GM12878 (cell line): ENCODE results near the gene C19orf38. TPM values are rescaled to one million over a fixed set of nuclear protein-coding genes. Genes with fewer than 3 reads are reported as not detected.

Source experiments
- BMI1 ChIP-seq: fragments of 450-650 bp; IDR thresholded peaks from 2 replicates; pipeline ENCODE4 v1.6.1; 2016; ENCODE audit warnings: mild to moderate bottlenecking, moderate library complexity, borderline replicate concordance
- CBX3 ChIP-seq: fragments of 200-600 bp; sonication (generic); IDR thresholded peaks from 2 replicates; pipeline ENCODE4 v1.6.1; 2016; ENCODE audit warnings: low read depth, borderline replicate concordance
- CHD2 ChIP-seq: IDR thresholded peaks from 2 replicates; pipeline ENCODE4 v1.6.1; 2011; ENCODE audit warnings: low read depth, low read length, improper control_type of control experiment, borderline replicate concordance
- DPF2 ChIP-seq: fragments of 450-650 bp; IDR thresholded peaks from 2 replicates; pipeline ENCODE4 v1.6.1; 2017; ENCODE audit warnings: mild to moderate bottlenecking
- FOXK2 ChIP-seq: fragments of 450-650 bp; IDR thresholded peaks from 2 replicates; pipeline ENCODE4 v1.6.1; 2017; ENCODE audit warnings: mild to moderate bottlenecking, moderate library complexity
- GATAD2B ChIP-seq: fragments of 450-650 bp; conservative IDR thresholded peaks from 2 replicates; pipeline ENCODE4 v1.6.1; 2017; ENCODE audit warnings: low read depth, mild to moderate bottlenecking, moderate library complexity
- HDGF ChIP-seq: fragments of 450-650 bp; IDR thresholded peaks from 2 replicates; pipeline ENCODE4 v1.6.1; 2016; ENCODE audit warnings: antibody characterized with exemption
- IKZF2 ChIP-seq, 2 experiments: fragments of 450-650 bp; IDR thresholded peaks; 2 replicates each; pipeline ENCODE4 v1.6.1; 2017; ENCODE audit warnings: mild to moderate bottlenecking in 2 of 2, moderate library complexity in 2 of 2
- MEF2B ChIP-seq: fragments of 450-650 bp; IDR thresholded peaks from 2 replicates; pipeline ENCODE4 v1.6.1; 2018; ENCODE audit warnings: mild to moderate bottlenecking, moderate library complexity; ENCODE audit not compliant: partially characterized antibody, poor library complexity, severe bottlenecking
- MYB ChIP-seq: fragments of 150-350 bp; IDR thresholded peaks from 2 replicates; pipeline ENCODE4 v1.6.1; 2014; ENCODE audit warnings: mild to moderate bottlenecking, low read depth, low read length, borderline replicate concordance
- POLR2AphosphoS2 ChIP-seq: IDR thresholded peaks from 2 replicates; pipeline ENCODE4 v1.6.1; 2011; ENCODE audit warnings: low read depth, mild to moderate bottlenecking, low read length, improper control_type of control experiment, moderate library complexity
- RBBP5 ChIP-seq: fragments of 200-600 bp; sonication (generic); conservative IDR thresholded peaks from 2 replicates; pipeline ENCODE4 v1.6.1; 2016
- SMAD1 ChIP-seq: fragments of 450-650 bp; IDR thresholded peaks from 2 replicates; pipeline ENCODE4 v1.6.1; 2018; ENCODE audit warnings: mild to moderate bottlenecking, low read depth; ENCODE audit not compliant: partially characterized antibody
- TBL1XR1 ChIP-seq: IDR thresholded peaks from 2 replicates; pipeline ENCODE4 v1.6.1; 2012; ENCODE audit warnings: low read depth, low read length, improper control_type of control experiment
- TCF12 ChIP-seq: IDR thresholded peaks from 2 replicates; pipeline ENCODE4 v1.6.1; 2011; ENCODE audit warnings: low read depth, mild to moderate bottlenecking, low read length
- ZBED1 ChIP-seq: IDR thresholded peaks from 2 replicates; pipeline ENCODE4 v1.6.1; 2016; ENCODE audit warnings: borderline replicate concordance
- ZNF24 ChIP-seq: fragments of 450-650 bp; IDR thresholded peaks from 2 replicates; pipeline ENCODE4 v1.6.1; 2017; ENCODE audit warnings: antibody characterized with exemption, mild to moderate bottlenecking
- polyA plus RNA-seq, 11 experiments: library from polyadenylated mRNA; depleted of rRNA in 4 of 11; unstranded in 6 of 11; stranded (reverse) in 5 of 11; fragments of >200 nt; fragmentation: Nextera tagmentation in 4 of 11; fragmentation: Illumina TruSeq in 1 of 11; extraction: Ambion mirVana in 4 of 11; extraction: Trizol in 1 of 11; gene quantifications; 1 replicate in 1 of 11; 2 replicates in 10 of 11; pipeline versions ENCODE4 v1.2.1 to v1.2.3, GENCODE V29; 2011 to 2016; ENCODE audit warnings: inconsistent platforms in 2 of 11, missing spikeins in 2 of 11, low read depth in 1 of 11
- total RNA-seq, 4 experiments: library from RNA; depleted of rRNA in 3 of 4; stranded (reverse); fragments of >200 nt in 3 of 4; fragmentation: Illumina TruSeq in 1 of 4; extraction: Trizol in 1 of 4; gene quantifications; 2 replicates each; pipeline versions ENCODE4 v1.2.1 to v1.2.3, GENCODE V29; 2013 to 2021
- TF ChIP-seq, protein P1 (sequence below): IDR thresholded peaks from 2 replicates; pipeline ENCODE4 v1.6.1; 2012; ENCODE audit warnings: low read depth, low read length, improper control_type of control experiment
- TF ChIP-seq, protein P2 (sequence below): IDR thresholded peaks from 2 replicates; pipeline ENCODE4 v1.6.1; 2012; ENCODE audit warnings: low read depth, low read length, improper control_type of control experiment
- TF ChIP-seq, protein P3 (sequence below): IDR thresholded peaks from 2 replicates; pipeline ENCODE4 v1.6.1; 2011; ENCODE audit warnings: borderline replicate concordance, low read depth, mild to moderate bottlenecking, moderate library complexity, low read length; ENCODE audit not compliant: insufficient read depth, poor library complexity, severe bottlenecking
- TF ChIP-seq, protein P4 (sequence below): fragments of 150-350 bp; IDR thresholded peaks from 2 replicates; pipeline ENCODE4 v1.6.1; 2016; ENCODE audit warnings: low read depth, low read length
- TF ChIP-seq, protein P5 (sequence below): fragments of 450-650 bp; IDR thresholded peaks from 2 replicates; pipeline ENCODE4 v1.6.1; 2017; ENCODE audit warnings: borderline replicate concordance

Gene C19orf38
- total and polyA plus RNA-seq, 10 of the 15 experiments (the other 5 are each of a cell fraction or from before 2014, with no cell fraction given) = 2.6 to 7.5 (median 5.0) TPM

DNA sequence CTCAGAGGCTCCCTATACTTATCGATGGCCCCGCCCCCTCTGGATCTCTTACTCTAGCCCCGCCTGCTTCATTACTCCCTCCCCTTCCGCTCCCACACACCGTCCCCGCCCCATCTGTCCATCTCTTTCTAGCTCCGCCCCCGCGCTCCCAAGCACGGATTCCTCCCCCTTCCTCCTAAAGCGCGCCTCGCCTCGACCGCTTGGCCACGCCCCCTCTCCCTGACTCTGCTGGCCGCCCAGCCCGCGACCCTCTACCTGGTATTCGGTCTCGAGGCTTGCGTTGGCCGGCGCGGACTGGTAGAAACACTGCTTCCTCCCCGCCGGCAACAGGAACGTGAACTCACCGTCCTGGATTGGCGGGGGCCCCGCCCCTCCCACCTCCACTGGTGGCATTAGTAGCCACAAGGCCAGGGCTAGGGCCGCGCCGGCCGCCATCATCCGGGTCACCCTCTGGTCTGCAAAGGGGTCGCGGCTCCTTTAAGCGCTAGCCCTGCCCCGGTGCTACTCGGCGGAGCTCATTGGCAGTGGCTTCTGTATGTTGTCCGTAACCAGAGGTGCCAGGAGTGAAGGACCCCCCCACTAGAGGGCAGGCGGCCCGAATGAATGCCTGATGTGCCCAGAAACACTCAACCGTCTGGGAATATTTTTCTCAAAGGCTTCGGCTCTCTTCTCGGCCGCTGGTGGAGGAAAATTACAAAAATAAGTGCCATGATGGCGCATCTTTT is 12.3 kb upstream of the C19orf38 start, which contains the start of gene TMED1 (continued):
- TF ChIP-seq, protein P1, sequence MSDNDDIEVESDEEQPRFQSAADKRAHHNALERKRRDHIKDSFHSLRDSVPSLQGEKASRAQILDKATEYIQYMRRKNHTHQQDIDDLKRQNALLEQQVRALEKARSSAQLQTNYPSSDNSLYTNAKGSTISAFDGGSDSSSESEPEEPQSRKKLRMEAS = no peak
- TF ChIP-seq, protein P2, sequence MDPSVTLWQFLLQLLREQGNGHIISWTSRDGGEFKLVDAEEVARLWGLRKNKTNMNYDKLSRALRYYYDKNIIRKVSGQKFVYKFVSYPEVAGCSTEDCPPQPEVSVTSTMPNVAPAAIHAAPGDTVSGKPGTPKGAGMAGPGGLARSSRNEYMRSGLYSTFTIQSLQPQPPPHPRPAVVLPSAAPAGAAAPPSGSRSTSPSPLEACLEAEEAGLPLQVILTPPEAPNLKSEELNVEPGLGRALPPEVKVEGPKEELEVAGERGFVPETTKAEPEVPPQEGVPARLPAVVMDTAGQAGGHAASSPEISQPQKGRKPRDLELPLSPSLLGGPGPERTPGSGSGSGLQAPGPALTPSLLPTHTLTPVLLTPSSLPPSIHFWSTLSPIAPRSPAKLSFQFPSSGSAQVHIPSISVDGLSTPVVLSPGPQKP = peak; percentile 13; the same call in 1 of the 2 replicates
- TF ChIP-seq, protein P3, sequence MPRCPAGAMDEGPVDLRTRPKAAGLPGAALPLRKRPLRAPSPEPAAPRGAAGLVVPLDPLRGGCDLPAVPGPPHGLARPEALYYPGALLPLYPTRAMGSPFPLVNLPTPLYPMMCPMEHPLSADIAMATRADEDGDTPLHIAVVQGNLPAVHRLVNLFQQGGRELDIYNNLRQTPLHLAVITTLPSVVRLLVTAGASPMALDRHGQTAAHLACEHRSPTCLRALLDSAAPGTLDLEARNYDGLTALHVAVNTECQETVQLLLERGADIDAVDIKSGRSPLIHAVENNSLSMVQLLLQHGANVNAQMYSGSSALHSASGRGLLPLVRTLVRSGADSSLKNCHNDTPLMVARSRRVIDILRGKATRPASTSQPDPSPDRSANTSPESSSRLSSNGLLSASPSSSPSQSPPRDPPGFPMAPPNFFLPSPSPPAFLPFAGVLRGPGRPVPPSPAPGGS = peak; percentile 46
- TF ChIP-seq DPF2 (peak; percentile 58), MEF2B (no peak), IKZF2 (IDR thresholded peaks at IDR 0.05) (0 out of 4 replicates have a peak, but pooled peaks of 1 of the 2 experiments have one; percentile 37), MYB (peak; percentile 99), TBL1XR1 (peak; percentile 32; the same call in 1 of the 2 replicates), ZNF24 (no peak), CHD2 (no peak; the same call in 1 of the 2 replicates), ZBED1 (0 out of 2 replicates have a peak, but pooled peaks have one; percentile 20), TCF12 (0 out of 2 replicates have a peak, but pooled peaks have one; percentile 2), BMI1 (peak; percentile 71), SMAD1 (no peak), POLR2AphosphoS2 (peak; percentile 49; the same call in 1 of the 2 replicates), FOXK2 (no peak), RBBP5 (no peak), CBX3 (no peak), HDGF (peak; percentile 99), GATAD2B (peak; percentile 25; the same call in 1 of the 2 replicates)
- TF ChIP-seq, protein P4, sequence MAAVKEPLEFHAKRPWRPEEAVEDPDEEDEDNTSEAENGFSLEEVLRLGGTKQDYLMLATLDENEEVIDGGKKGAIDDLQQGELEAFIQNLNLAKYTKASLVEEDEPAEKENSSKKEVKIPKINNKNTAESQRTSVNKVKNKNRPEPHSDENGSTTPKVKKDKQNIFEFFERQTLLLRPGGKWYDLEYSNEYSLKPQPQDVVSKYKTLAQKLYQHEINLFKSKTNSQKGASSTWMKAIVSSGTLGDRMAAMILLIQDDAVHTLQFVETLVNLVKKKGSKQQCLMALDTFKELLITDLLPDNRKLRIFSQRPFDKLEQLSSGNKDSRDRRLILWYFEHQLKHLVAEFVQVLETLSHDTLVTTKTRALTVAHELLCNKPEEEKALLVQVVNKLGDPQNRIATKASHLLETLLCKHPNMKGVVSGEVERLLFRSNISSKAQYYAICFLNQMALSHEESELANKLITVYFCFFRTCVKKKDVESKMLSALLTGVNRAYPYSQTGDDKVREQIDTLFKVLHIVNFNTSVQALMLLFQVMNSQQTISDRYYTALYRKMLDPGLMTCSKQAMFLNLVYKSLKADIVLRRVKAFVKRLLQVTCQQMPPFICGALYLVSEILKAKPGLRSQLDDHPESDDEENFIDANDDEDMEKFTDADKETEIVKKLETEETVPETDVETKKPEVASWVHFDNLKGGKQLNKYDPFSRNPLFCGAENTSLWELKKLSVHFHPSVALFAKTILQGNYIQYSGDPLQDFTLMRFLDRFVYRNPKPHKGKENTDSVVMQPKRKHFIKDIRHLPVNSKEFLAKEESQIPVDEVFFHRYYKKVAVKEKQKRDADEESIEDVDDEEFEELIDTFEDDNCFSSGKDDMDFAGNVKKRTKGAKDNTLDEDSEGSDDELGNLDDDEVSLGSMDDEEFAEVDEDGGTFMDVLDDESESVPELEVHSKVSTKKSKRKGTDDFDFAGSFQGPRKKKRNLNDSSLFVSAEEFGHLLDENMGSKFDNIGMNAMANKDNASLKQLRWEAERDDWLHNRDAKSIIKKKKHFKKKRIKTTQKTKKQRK = no peak
- TF ChIP-seq, protein P5, sequence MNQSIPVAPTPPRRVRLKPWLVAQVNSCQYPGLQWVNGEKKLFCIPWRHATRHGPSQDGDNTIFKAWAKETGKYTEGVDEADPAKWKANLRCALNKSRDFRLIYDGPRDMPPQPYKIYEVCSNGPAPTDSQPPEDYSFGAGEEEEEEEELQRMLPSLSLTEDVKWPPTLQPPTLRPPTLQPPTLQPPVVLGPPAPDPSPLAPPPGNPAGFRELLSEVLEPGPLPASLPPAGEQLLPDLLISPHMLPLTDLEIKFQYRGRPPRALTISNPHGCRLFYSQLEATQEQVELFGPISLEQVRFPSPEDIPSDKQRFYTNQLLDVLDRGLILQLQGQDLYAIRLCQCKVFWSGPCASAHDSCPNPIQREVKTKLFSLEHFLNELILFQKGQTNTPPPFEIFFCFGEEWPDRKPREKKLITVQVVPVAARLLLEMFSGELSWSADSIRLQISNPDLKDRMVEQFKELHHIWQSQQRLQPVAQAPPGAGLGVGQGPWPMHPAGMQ = peak; percentile 96
